DMS 273 (cell line): ENCODE data around the gene LMNB1.
A peak's percentile ranks its signal among the peaks of the same experiment; 100 is the strongest.
"Not testable (repeated sequence)": the region's sequence is repeated elsewhere in the genome, so short reads cannot be mapped to it uniquely, and the experiment has no call there.

Experiments used
- DNase-seq: peaks from one replicate; lab custom pipeline; 2025; ENCODE audit not compliant: unreplicated experiment; lab: John Stamatoyannopoulos, UW

LMNB1 gene, protein sequence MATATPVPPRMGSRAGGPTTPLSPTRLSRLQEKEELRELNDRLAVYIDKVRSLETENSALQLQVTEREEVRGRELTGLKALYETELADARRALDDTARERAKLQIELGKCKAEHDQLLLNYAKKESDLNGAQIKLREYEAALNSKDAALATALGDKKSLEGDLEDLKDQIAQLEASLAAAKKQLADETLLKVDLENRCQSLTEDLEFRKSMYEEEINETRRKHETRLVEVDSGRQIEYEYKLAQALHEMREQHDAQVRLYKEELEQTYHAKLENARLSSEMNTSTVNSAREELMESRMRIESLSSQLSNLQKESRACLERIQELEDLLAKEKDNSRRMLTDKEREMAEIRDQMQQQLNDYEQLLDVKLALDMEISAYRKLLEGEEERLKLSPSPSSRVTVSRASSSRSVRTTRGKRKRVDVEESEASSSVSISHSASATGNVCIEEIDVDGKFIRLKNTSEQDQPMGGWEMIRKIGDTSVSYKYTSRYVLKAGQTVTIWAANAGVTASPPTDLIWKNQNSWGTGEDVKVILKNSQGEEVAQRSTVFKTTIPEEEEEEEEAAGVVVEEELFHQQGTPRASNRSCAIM

DNA sequence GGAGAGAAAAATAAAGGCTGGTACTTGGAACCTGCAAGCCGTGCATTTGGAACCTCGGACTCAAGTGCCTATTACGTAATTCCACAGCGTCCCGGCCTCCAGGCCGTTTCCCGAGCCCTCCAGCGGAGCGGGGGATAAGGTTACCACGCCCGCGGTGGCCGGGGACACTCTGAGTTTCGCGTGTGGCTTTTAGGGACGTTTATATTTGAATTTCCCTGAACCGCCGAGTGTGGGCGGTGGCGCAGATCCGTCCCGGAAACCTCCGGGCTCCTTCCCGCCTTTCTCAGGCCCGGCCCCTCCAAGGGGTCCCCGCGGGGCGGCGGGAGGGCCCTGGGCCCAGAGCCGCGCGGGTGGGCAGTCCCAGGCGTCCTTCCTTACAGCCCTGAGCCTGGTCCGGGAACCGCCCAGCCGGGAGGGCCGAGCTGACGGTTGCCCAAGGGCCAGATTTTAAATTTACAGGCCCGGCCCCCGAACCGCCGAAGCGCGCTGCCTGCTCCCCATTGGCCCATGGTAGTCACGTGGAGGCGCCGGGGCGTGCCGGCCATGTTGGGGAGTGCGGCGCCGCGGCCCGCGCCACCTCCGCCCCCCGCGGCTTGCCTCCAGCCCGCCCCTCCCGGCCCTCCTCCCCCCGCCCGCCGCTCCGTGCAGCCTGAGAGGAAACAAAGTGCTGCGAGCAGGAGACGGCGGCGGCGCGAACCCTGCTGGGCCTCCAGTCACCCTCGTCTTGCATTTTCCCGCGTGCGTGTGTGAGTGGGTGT, at the start of gene LMNB1:
Gene LMNB1 (plus strand): TSS at position 638 of the 758 bp plus-strand sequence. CDS start 373 bp downstream, outside the sequence.
- DNase-seq, result peak; percentile 99

DNA sequence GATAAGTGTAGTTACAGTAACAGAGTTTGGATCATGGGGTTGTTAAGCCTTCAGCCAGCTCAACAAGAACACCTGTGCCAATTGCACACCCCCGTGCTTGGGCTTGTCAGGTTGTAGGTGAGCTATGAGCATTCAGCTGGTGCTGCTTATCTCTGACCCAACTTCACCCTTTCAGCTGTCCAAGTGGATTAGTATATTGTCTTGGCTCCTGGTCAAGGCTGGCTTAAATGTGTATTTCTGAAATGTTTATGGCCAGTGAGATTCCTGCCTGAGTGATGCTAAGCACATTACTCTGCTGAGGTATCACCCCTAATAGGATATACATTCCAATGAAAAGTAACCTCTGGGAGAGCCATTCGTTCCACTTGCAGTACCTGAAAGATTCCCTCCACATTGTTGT, 44.2 kb upstream of the LMNB1 start:
- no peak for DNase-seq

DNA sequence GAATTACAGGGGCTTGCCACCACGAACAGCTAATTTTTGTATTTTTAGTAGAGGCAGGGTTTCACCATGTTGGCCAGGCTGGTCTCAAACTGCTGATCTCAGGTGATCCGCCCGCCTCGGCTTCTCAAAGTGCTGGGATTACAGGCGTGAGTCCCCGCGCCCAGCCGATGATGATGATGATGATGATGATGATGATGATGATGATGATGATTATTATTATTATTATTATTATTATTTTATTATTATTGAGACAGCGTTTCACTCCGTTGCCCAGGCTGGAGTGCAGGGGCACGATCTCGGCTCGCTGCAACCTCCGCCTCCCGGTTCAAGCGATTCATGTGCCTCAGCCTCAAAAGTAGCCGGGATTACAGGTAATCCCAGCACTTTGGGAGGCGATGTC, 42.4 kb upstream of the LMNB1 start:
- DNase-seq, result not testable (repeated sequence)

DNA sequence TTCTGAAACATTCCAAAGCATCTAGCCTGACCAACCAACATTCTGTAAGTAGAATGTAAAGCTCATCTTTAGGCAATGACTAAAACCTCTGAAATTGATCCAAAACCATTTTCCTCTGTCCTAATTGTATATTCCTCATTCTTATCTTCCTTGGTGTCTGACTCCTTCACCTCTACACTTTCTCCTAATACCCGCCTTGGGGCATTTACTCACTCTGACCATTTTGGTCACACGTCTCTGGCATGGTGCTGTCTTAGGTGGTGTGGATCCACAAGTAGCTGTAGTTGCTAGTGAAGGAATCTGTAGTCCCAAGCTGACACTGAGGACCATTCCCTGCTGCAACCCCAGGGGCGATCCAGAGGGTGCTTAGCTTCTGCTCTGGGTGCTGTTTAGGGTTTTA, 40.8 kb upstream of the LMNB1 start:
- DNase-seq, result no peak

DNA sequence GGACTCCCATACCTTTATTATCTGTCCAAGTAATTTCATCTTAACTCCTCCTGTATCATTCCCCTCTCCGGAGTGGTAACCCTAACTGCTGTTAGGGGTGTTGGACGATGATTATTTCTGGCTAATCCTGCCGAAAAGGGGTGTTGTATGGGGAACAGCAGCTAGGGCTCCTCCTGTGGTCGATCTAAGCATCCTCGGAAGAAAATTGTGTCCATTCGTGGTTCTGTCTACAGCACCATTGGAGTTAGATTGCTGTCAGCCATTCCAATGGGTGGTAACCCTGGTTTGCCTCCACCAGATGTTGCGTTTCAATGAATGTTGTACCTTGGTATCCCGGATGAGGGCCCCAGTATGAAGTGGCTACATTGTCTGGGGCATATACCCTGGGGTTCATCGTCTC, 35.6 kb upstream of the LMNB1 start:
- DNase-seq, result no peak

DNA sequence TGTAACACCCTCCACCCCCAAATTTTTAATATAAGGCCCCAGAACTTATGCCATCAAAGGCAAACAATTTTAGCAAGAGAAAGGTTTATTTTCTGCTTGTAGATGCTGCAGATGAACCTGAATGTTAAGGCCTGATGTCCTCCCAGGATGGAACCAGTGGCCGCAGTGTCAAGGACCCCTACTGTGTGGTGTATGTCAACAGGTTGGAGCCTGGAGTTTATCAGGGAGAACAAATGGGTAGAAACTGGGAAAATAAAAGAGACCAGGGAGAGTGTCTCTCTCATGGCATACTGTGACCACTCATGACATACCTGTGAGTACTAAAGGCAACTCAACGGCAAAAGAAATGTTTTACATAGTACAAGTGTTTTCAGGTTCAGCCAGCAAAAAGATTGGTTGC, 34.5 kb upstream of the LMNB1 start:
- no peak for DNase-seq

DNA sequence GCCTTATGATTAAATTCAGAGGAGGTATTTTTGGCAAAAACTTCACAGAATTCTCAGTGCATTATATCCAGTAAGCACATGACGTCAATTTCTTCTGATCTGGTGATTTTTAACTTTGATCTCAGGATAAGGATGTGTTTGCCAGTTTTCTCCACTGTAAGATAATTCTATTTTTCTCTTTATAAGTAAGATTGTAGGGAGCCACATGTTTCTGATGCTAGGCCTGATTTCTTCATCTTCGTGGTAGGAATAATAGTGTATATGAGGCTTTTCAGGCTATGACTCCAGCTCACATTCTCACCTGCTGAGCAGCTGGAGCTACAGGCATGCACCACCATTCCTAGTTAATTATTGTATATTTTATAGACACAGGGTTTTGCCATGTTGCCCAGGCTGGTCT, 32.1 kb upstream of the LMNB1 start:
- no peak for DNase-seq

DNA sequence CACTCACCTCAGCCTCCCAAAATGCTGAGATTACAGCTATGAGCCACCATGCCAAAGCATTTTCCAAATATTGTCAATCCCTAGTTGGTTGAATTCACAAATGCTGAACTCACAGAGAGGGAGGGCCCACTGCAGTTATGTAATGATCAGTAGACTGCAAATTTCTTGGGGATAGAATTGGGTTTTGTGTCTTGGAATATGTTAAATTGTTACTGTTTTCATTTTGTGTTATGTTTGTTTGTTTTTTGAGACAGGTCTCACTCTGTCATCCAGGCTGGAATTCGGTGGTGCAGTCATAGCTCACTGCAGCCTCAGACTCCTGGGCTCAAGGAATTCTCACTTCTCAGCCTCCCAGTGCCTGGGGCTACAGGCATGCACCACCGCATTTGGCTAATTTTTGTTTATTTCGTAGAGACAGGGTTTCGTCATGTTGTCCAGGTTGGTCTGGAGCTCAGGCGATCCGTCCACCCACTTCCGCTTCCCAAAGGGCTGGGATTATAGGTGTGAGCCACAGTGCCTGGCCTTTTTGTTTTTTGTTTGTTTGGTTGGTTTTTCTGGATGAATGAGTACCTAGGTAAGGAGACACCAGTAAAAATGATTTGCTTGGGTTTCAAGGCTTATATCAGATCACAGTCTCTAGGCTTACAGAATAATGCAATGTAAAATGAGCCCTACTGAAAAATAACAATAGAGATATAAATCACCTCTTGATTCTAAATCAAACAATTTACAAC, 31.5 kb upstream of the LMNB1 start:
- no peak for DNase-seq

DNA sequence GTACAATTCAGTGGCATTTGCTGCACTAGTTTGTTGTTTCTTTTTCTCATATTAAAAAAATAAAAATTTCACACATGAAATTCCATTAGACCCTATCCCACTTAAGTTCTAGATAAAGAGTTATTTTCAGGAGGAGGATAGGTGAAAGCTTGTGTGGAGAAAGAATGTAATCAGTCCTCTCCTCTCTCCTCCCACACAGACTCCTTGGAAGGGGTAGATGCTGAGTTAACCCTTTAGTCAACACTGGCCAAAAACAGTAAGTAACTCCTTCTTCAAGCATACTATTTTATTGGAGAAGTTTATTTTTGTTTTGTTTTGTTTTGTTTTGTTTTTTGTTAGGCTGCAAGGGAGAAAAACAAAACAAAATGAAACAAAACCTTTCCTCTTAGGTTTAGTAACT, 30.6 kb upstream of the LMNB1 start:
- DNase-seq, result no peak

DNA sequence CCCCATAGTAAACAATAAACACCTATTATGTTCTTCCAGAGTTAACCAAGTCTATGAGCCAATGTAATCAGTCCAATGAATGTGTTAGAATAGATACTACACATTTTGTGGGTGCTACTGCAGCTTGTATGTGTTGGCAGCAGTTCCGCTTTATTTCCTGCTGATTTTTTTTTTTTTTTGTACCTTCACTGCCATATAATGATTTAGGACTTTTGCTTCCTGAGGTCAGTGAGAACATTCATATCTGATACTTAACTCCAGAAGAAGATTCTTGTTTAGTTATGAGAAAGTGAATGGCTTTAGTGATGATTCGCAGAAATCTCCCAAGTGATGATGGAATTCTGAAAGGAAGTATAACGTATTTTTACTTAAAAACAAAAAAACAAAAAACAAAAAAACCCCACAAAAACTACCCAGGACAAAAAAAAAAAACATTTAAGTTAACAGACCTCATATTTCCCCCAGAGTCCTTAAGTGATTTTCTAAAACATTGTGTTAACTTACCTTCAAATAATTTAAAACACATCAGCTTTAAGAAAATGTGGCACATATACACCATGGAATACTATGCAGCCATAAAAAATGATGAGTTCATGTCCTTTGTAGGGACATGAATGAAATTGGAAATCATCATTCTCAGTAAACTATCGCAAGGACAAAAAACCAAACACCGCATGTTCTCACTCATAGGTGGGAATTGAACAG, 24.7 kb upstream of the LMNB1 start:
- no peak for DNase-seq

DNA sequence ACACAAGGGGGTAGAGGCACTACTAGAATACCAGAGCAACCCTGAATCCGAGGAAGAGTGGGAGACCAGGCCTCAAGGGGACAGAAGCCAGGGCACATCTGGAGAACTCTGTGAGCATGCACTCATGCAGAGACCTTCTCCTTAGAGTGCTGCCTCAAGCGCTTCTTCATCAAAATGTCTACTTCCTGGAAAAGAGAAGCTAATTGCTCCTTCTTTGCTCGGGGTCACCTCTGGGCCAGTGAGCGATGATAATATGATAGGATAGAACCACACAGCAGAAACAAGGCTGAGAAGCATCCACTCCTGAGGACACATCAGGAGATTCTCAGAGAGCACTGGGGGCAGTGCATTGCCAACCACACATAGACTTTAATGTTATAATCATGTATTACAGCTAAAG, 23.7 kb upstream of the LMNB1 start:
- no peak for DNase-seq

DNA sequence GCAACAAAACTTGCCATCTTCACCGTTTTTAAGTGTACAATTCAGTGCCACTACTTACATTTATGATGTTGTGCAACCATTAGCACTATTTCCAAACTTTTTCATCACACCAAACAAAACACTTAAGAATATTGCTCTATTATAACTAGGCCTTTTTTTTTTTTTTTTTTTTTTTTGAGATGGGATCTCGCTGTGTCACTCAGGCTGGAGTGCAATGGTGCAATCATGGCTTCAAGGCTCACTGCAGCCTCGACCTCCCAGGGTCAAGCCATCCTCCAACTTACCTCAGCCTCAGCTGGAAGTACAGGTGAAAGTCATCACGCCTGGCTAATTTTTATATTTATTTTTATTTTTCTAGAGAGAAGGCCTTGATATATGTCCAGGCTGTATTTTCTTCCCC, 22.3 kb upstream of the LMNB1 start:
- no peak for DNase-seq

DNA sequence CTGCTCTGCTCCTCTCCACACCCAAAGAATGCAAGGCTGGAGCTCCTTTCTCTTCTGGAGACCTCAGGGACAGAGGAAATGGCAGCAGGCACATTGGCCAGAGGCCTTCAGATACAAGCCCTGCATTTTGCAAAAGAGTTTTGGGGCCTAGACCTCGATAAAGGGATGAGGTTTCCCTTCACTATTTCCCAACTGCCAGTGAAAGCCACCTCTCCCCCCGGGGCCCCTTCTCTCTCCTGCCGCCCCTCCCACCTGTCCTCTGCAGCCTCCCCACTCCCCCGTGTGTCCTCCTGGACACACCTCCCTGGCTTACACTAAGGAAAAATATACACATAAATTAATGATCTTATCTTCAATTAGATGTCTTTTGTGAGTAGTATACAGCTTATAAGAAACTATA, 21.3 kb upstream of the LMNB1 start:
- DNase-seq, result no peak

DNA sequence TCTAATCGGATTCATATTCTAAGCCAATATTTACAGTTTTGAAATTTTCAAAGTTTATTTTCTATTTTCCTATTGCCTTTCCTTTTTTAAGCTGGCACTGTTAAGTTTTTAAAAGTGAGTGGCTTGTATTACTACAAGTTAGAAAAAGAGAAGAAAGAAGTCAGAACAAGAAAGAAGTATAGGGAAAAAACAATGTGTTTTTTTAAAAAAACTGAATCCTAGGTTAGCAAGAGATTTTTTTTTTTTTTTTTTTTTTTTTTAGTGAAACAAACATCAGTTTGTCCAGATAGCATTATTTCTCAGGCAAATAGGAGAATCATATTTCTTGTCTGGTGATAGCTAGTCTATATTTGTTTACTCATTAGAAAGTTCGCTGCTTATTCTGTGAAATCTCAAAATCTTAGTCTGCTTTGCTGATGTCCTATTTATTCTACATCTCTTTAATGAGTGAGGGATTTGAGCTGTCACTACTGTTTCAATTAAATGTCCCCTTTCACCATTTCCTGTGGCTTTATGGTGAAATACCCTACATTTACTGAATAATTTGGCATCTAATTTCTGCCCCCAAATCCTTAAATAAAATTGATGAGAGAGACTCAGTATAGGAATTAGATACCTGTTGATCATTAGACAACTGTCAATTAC, 19.1 kb upstream of the LMNB1 start:
- no peak for DNase-seq

DNA sequence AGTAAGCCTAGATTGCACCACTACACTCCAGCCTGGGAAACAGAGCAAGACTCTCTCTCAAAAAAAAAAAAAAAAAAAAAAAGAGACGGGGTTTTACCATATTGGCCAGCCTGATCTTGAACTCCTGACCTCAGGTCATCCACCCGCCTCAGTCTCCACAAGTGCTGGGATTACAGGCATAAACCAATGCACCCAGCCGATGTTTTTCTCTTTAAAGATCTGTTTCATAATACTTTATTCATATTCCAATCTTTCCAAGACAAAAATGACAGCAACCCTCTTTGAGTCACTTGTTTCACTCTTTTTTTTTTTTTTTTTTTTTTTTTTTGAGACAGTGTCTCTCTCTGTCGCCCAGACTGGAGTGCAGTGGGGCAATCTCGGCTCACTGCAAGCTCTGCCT, 13.6 kb upstream of the LMNB1 start:
- DNase-seq, result no peak

DNA sequence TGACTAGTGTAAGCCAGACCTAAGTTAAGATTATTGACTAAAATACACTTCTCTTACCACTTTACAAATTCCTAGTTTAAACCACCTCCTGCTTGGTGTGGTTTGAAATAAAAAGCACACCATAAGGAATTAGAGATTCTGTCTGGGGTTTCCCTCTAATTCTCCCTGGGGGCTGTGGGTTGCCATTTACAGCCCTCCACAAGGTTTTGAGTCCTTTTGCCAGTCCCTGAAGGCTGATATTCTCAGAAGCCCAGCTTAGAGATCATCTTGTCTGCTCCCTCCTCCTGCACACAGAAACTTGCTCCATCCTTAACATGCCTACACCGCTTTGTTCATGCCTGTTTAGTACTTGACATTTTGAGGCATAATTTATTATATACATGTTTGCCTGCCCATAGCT, 7.2 kb upstream of the LMNB1 start:
- no peak for DNase-seq

DNA sequence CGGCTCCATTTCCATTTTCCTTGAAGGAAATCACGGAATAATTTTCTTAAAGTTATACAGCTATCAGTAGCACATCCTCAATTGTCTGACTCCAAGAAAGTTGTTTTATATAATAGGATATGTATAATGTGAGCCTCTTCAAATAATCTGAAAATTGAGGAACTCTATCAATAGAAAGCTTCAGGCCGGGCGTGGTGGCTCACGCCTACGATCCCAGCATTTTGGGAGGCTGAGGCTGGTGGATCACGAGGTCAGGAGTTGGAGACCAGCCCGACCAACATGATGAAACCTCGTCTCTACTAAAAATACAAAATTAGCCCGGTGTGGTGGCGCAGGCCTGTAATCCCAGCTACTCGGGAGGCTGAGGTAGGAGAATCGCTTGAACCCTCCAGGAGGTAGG, 3.4 kb upstream of the LMNB1 start:
- not testable (repeated sequence) for DNase-seq

DNA sequence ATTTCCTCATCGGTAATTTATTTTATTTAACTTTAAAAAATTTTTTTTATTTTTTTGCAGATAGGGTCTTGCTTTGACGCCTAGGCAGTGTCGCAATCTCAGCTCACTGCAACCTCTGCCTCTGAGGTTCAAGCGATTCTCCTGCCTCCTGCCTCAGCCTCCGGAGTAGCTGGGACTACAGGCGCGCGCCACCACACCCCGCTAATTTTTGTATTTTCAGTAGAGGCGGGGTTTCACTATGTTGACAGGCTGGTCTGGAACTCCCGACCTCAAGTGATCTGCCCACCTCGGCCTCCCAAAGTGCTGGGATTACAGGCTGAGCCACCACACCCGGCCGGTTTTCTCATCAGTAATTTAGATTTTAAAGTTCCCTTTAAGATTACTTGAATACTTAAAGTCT, 2.3 kb upstream of the LMNB1 start:
- not testable (repeated sequence) for DNase-seq

DNA sequence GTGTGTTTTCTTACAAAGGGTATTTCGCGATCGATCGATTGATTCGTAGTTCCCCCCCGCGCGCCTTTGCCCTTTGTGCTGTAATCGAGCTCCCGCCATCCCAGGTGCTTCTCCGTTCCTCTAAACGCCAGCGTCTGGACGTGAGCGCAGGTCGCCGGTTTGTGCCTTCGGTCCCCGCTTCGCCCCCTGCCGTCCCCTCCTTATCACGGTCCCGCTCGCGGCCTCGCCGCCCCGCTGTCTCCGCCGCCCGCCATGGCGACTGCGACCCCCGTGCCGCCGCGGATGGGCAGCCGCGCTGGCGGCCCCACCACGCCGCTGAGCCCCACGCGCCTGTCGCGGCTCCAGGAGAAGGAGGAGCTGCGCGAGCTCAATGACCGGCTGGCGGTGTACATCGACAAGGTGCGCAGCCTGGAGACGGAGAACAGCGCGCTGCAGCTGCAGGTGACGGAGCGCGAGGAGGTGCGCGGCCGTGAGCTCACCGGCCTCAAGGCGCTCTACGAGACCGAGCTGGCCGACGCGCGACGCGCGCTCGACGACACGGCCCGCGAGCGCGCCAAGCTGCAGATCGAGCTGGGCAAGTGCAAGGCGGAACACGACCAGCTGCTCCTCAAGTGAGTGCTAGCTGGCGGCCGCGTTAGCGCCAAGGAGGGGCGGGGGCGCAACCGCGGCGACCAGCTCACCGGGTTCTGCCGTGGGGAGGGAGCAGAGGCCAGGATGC, 480 bp downstream of the LMNB1 start:
- DNase-seq, result peak; percentile 89
